Stimulated activated CD8-positive, alpha-beta memory T cell treated with anti-CD3 and anti-CD28 coated beads, Interleukin-4, amount 100 ng/mL, for 4 hours (primary cell): Measurements from ENCODE around the gene MYLK.
"Not testable (repeated sequence)": the region's sequence is repeated elsewhere in the genome, so short reads cannot be mapped to it uniquely, and the experiment has no call there.

Experiments
- DNase-seq, 2 donors: peaks; one replicate each; pipeline ENCODE4 v3.0.0-alpha.2; 2020; ENCODE audit warnings: low read depth in 2 of 2, low spot score in 1 of 2

MYLK gene, protein sequence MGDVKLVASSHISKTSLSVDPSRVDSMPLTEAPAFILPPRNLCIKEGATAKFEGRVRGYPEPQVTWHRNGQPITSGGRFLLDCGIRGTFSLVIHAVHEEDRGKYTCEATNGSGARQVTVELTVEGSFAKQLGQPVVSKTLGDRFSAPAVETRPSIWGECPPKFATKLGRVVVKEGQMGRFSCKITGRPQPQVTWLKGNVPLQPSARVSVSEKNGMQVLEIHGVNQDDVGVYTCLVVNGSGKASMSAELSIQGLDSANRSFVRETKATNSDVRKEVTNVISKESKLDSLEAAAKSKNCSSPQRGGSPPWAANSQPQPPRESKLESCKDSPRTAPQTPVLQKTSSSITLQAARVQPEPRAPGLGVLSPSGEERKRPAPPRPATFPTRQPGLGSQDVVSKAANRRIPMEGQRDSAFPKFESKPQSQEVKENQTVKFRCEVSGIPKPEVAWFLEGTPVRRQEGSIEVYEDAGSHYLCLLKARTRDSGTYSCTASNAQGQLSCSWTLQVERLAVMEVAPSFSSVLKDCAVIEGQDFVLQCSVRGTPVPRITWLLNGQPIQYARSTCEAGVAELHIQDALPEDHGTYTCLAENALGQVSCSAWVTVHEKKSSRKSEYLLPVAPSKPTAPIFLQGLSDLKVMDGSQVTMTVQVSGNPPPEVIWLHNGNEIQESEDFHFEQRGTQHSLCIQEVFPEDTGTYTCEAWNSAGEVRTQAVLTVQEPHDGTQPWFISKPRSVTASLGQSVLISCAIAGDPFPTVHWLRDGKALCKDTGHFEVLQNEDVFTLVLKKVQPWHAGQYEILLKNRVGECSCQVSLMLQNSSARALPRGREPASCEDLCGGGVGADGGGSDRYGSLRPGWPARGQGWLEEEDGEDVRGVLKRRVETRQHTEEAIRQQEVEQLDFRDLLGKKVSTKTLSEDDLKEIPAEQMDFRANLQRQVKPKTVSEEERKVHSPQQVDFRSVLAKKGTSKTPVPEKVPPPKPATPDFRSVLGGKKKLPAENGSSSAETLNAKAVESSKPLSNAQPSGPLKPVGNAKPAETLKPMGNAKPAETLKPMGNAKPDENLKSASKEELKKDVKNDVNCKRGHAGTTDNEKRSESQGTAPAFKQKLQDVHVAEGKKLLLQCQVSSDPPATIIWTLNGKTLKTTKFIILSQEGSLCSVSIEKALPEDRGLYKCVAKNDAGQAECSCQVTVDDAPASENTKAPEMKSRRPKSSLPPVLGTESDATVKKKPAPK (N-terminal part only)

DNA sequence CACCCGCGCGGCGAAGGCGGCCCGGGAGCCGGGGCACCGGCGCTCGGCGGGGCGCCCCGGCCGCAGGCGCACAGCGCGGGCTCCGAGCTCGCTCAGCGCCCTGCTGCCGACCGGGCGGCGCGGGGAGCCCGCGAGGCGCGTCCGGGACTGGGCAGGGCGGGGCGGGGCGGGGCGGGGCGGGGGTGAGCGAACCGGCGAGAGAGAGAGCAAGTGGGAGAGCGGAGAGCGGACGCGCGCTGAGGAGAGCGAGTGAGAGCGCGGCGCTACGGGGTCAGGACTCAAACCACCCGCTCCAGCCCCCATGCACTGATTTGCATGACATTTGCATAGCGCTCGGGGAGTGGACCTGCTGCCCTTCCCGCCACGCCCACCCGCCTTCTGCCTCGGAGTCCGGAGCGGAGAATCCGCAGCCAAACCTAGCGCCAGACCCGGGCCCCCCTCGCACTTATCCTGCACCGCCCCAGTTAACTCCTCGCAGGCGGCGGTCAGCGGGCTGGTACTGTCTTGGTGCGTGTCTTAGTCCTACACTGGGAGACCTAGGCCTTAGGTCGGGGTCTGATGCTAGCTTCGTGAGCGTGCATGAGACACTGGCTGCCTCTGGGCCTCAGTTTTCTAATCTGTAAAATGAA is at the start of gene MYLK:
TSS of gene MYLK (minus strand) at position 130 of the 629 bp plus-strand sequence. CDS start 90,491 bp downstream, outside the sequence.
- DNase-seq = no peak

DNA sequence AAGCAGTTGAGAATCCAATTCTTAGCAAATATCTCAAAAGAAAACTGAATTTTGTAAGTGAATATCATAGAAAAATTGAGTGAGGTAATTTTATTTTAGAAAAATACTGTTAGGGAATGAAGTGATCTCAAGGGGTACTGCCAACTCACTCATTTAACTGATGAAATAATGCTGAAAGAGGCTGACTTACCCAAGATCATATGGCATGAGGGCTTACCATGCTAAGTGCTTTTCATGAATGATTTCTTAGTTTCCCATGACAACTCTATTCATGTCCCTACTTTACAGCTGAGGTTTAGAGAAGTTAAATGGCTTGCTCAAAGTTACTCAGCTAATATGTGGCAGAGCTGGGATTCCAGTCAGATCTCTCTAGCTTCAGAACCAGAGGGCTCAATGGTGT is 46.3 kb upstream of the MYLK start:
- DNase-seq = no peak

DNA sequence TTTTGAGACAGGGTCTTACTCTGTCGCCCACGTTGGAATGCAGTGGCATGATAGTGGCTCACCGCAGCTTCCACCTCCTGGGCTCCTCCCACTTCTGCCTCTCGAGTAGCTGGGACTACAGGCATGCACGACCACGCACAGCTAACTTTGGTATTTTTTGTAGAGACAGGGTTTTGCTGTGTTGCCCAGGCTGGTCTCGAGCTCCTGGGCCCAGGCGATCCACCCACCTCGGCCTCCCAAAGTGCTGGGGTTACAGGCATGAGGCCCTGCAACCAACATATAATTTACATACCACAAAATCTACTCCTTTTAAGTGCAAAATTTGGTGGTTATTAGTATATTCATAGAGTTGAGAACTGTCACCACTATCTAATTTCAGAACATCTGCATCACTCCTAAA is 45.2 kb upstream of the MYLK start:
- DNase-seq = no peak

DNA sequence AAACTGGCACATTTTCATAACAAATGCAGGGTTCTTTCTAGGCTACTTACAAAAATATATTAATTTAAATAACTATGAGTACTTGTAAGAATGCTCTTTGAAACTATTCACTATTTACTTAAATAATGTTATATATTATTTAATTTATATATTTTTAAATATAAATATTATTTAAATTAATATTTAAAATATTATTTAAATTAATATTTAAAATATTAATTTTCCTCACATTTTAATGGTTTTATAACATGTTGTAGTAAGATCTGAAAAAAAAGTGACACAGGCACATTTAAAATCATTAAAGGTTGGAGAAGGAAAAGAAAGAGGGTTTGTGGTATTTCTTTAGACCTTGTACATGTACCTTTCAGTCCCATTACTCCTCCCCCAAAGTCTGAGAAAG is 42.3 kb upstream of the MYLK start:
- no peak for DNase-seq

DNA sequence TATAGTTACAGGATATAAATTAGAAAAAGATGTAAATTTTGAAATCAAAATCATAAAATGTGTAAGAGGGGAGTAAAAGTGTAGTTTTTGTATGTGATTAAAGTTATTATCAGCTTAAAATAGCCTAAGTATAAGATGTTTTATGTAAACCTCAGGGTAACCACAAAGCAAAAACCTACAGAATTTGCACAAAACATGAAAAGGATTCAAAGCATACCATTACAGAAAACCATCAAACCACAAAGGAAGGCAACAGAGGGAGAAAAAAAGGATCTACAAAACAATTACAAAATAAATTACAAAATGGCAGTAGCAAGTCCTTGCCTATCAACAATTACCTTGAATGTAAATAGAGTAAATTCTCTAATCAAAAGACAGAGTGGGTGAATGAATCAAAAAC is 36.7 kb upstream of the MYLK start:
- no peak for DNase-seq

DNA sequence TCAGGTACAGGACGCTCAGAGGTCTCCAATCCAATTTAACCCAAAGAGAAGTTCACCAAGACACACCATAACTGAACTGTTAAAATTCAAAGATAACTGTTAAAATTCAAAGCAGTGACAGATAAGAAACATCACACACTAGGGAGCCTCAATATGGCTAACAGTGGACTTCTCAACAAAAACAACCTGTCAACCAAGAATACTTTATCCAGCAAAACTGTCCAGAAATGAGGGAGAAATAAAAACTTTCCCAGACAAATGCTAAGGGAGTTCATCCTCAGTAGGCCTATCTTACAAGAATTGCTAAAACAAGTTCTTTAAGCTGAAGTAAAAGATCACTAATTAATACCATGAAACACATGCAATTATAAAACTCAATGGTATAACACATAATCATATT is 36.3 kb upstream of the MYLK start:
- DNase-seq = no peak

DNA sequence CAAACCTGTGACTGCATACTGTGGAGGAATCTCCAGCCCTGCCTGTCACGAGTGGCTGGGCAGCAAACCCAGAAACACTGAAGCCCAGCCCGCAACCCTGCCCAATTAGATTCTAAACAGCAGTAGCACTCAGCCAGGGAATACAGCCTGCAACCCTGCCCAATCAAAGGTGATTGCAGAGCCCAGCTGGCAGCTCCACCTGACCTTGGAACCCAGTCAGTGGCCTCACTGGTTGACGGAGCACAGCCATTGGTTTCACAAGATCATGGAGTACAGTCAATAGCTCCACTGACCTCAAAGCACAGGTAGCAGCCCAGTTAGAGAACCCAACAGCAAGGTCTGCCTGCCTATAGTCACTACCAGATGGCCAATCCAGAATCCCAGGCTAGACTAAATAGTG is 35.2 kb upstream of the MYLK start:
- DNase-seq = no peak

DNA sequence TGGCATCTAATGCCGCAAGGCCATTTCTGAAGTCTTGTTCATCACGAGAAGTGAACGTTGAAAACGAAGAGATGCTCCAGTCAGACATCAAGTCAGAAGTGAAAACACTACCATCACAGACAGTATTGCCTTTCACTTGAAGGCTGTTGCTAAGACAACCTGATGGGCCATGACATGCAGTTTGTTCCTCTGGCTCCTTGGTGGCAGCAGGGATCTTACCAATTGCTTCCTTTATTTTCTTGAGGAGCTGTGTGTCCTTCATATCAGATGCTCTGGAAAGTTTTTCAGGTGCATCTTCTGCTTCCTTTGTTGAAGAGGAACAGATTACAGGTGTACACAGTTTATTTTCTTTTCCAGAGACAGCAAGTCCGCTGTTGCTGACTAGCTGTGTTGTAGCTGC is 30.7 kb upstream of the MYLK start:
- DNase-seq = no peak

DNA sequence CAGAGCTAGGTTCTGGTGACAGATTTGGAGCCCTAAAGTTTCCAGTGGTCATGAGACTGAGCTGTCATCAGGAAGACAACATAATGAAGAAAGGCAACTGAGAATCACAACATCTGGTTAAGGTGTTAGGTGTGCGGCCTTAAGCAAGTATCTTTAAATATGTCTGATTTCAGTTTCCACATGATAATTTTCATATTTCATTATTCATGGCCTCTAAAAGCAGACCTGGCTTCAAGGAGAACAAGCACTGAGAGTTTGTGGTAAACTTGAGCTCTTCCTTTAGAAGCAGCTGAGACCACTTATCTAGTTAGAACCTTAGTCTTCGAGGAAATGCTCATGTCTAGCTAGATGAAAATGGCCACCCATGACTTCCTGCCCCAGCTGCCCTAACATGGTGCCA is 25.7 kb upstream of the MYLK start:
- DNase-seq = no peak

DNA sequence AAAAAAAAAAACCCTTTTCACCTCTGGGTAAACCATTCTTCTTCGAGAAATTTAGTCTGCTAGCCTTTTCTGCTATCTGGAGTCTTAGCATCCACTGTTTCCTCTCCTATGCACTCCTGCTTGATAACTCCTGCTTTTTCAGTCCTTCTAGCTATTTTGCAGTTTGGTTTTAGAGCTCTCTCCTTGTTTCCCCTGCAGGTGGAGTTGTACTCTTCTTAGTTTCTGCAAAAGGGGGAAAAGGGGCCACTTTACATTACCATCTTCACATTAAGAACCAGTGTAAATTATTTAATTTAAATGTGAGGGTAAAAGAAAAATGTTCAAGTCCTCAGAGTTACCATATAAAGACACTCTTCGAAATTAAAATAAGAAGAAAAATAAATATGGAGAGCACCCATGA is 23.6 kb upstream of the MYLK start:
- no peak for DNase-seq

DNA sequence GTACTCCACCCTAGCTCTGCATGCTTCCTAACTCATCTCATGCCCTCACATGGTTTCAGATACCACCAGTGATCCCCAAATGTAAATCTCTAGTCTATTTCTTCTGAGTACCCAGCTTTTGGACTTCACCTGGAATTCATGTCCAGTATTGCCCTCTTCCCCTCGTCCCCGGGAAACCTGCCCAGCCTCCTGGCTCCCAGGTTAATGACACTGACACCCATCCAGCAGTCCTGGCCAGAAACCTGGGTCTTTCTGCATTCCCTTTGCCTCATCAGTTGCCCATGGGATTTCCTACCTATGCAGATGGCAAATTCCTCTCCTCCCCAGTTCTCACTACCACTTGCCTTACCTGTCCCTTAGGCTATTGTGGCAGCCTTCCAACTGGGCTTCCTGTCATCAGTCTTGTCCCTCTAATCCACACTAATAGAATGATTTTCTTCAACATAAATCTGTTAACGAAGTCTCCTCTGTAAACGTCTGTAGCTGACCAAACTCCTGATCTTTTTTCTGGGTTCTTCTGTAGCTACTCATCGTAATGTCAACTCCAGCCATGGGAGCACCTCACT is 15.3 kb upstream of the MYLK start:
- DNase-seq = no peak

DNA sequence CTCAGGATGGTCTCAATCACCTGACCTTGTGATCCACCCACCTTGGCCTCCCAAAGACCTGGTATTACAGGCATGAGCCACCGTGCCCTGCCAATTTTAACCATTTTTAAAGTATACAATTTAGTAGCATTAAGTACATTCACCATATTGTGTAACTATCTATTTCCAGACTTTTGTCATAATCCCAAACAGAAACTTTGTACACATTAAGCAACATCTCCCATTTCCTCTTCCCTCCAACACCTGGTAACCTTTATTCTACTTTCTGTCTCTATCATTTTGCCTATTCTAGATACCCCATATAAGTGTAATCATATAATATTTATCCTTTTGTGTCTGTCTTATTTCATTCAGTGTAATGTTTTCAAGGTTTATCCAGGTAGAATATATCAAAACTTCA is 8.9 kb upstream of the MYLK start:
- DNase-seq = no peak

DNA sequence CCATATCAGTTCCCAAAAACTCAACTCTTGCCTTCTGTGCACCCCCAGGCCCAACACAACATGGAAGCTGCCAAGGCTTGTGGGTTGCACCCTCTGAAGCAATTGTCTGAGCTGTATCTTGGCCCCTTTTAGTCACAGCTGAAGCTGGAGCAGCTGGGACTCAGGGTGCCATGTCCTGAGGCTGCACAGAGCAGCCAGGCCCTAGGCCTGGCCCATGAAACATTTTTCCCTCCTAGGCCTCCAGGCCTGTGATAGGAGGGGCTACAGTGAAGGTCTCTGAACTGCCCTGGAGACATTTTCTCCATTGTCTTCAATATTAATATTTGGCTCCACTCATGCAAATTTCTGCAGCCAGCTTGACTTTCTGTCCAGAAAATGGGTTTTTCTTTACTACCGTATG is 8.1 kb upstream of the MYLK start:
- no peak for DNase-seq

DNA sequence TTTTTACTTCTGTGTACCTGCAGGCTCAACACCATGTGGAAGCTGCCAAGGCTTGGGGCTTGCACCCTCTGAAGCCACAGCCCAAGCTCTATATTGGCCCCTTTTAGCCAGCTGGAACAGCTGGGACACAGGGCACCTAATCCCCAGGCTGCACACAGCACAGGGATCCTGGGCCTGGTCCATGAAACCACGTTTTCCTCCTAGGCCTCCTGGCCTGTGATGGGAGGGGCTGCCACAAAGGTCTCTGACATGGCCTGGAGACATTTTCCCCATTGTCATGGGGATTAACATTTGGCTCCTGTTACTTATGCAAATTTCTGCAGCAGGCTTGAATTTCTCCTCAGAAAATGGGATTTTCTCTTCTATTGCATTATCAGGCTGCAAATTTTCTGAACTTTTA is 6.9 kb upstream of the MYLK start:
- DNase-seq = not testable (repeated sequence)

DNA sequence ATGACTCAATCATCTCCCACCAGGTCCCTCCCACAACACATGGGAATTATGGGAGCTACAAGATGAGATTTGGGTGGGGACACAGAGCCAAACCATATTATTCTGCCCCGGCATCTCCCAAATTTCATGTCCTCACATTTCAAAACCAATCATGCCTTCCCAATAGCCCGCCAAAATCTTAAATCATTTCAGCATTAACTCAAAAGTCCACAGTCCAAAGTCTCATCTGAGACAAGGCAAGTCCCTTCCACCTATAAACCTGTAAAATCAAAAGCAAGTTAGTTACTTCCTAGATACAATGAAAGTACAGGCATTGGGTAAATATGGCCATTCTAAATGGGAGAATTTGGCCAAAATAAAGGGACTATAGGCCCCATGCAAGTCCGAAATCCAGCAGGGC is 6.0 kb upstream of the MYLK start:
- not testable (repeated sequence) for DNase-seq

DNA sequence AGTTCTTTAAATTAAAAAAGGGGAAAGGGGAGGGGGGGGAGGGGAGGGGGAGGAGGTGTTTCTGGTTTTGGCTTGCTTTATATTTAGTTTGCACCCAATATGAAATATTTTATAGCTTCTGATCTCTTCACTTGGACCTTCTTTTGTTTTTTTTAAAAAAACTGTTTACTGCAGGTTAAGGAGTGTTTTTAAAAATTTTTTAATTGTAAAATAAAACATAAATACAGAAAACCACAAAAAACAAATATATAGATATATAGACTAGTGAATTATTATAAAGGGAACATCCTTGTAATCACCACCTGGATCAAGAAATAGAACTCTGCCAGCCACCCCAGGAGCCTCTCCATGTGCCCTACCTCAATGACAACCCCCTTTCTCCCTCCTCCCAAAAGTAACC is 861 bp upstream of the MYLK start:
- no peak for DNase-seq

DNA sequence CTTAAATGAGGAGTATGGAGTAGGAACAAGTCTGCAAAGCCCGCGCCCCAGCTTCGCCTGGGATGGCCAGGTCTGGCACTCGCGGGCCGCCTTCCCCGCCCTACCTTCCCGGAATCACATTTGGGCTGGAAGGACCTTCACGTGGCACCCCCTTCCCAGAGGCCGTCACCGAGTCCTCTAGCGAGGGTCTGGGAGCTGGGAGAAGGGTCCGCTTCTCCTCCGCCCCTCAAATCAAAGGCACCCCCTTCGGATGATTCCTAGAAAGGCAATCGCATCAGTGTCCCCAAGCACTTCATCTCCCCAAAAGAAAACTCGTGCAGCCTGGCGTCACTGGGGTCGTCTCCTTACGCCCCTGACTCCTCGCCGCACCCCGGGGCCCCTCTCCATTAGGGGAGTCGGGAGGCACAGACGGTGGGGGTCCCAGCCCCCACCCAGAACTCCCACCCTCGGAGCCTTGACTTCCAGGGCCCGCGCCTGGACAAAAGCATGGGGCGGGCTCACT is 380 bp downstream of the MYLK start:
- no peak for DNase-seq

DNA sequence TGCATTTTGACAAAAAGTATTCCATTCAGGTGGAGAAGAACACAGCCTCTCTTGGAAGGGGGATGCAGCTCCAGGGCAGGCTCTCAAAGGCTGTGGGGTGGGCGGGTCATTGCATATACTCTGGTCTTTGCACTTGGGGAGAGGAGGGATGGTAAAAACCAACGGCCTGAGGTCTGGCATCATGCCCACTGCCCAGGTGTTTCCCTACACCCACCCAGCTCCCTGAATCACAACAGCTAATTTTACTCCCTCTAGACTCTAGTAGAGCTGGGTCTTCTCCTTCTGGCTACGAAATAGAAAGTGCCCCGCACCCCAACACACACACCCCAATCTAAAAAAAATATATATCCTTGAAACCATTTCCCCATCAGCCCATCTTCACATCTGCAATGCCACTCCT is 1.0 kb downstream of the MYLK start:
- DNase-seq = no peak

DNA sequence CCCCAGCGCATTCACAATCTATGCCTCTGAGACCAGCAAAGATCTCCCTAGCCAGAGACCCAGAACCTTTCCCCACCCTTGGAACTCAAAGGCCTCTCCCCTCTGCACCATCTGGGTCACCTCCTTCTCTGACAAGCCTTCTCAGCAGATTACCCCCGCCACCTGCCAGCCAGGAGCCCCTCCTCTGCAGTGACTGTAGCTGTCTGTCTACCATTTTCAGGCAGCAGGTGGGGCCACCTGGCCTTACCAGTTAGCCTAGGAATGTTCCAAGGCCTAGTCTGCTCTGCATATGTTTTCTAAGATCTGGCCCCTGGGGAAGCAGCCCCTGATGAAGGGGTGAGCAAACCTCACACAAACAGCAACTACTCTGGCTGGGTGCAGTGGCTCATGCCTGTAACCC is 2.4 kb downstream of the MYLK start:
- DNase-seq = no peak

DNA sequence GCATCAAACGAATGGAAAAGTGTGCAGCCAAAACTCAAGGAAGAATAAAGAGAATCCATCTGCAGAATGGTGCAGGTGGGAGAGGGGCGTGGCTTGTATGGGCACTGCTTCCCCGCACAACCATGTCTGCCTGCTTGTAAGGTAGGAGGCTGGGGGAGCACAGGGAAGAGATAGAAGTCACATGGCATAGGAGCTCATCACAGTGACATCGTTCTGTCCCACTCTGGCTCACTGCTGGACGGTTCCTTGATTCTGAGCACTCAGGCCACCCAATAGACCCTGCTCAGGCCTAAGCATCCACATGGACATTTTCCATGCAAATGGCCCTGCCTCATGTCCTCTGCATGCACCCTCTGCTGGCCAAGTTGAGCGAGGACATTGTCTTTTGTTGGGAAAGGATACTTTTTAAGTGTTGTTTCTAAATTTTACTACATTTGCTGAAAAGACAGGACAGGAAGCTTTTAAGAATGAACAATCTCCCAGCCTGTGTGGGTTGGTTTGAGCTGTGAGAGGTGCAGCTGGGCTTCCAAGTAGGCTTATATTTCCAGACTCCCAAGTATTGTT is 3.1 kb downstream of the MYLK start:
- DNase-seq = no peak
